ENCODE data around the gene POLE. TPM values are rescaled to one million over a fixed set of nuclear protein-coding genes. Genes with fewer than 3 reads are reported as not detected.
A peak's percentile ranks its signal among the peaks of the same experiment; 100 is the strongest.
"Not testable (repeated sequence)": the region's sequence is repeated elsewhere in the genome, so short reads cannot be mapped to it uniquely, and the experiment has no call there.

Gene POLE
- total RNA-seq, 4 donors from 2014 or later: 58.3 to 198 (median 84.3) TPM

- DNase-seq: no peak
- Histone ChIP-seq H3K4me1 (peaks cover 0 to 30% (median 0%) of the 10 kb centered on the region in 4 donors), H3K9me3 (no peaks in the 10 kb centered on the region), H3K27ac (no peak overlapping the region), H3K4me3 (peak overlapping the region in 2 of 4 donors; percentile 46 to 47), H3K27me3 (peaks cover 0 to 8% of the 10 kb centered on the region in 2 donors), H3K36me3 (no peaks in the 10 kb centered on the region)
- no peak for TF ChIP-seq CTCF (IDR thresholded peaks at IDR 0.05)
- no peak for TF ChIP-seq POLR2A (IDR thresholded peaks at IDR 0.05)
Observed at GRCh38 chr12:132601171-132601883, 85.8 kb downstream of the POLE start.

- peaks cover 0 to 30% (median 0%) of the 10 kb centered on the region in 4 donors for H3K4me1 ChIP-seq
- no peaks in the 10 kb centered on the region for H3K9me3 ChIP-seq
- peak overlapping the region; percentile 22 to 47 (median 35) for H3K4me3 ChIP-seq
- peak overlapping the region in 1 of 4 donors; percentile 11 for H3K27ac ChIP-seq
- H3K27me3 ChIP-seq: peaks cover 0 to 8% of the 10 kb centered on the region in 2 donors
- TF ChIP-seq POLR2A (IDR thresholded peaks at IDR 0.05) (no peak), CTCF (IDR thresholded peaks at IDR 0.05) (peak in 5 of 6 experiments; percentile 23 to 57 (median 46))
- no peaks in the 10 kb centered on the region for H3K36me3 ChIP-seq
- DNase-seq: peak; percentile 50 to 75 (median 70)
Observed at GRCh38 chr12:132600048-132601032, 86.8 kb downstream of the POLE start.

- DNase-seq, H3K9me3 ChIP-seq, H3K4me3 ChIP-seq, H3K27me3 ChIP-seq, H3K36me3 ChIP-seq, H3K27ac ChIP-seq: not testable (repeated sequence)
- peaks cover 0 to 30% (median 0%) of the 10 kb centered on the region in 4 donors for H3K4me1 ChIP-seq
Observed at GRCh38 chr12:132599502-132599901, 87.6 kb downstream of the POLE start.

GRCh38 chr12:132597333-132598316 is 89.5 kb downstream of the POLE start:
- H3K4me1 ChIP-seq: peaks cover 0 to 17% (median 0%) of the 10 kb centered on the region in 4 donors
- TF ChIP-seq POLR2A (IDR thresholded peaks at IDR 0.05) (no peak), CTCF (IDR thresholded peaks at IDR 0.05) (no peak)
- no peak overlapping the region for H3K27ac ChIP-seq
- H3K4me3 ChIP-seq: peak overlapping the region in 3 of 4 donors; percentile 24 to 44 (median 24)
- DNase-seq: no peak
- no peaks in the 10 kb centered on the region for H3K9me3 ChIP-seq
- H3K27me3 ChIP-seq: no peaks in the 10 kb centered on the region
- H3K36me3 ChIP-seq: no peaks in the 10 kb centered on the region

GRCh38 chr12:132596016-132596415 is 91.1 kb downstream of the POLE start:
- peaks cover 0 to 12% (median 0%) of the 10 kb centered on the region in 4 donors for H3K4me1 ChIP-seq
- H3K27me3 ChIP-seq: no peaks in the 10 kb centered on the region
- H3K36me3 ChIP-seq: no peaks in the 10 kb centered on the region
- no peak overlapping the region for H3K4me3 ChIP-seq
- no peaks in the 10 kb centered on the region for H3K9me3 ChIP-seq
- TF ChIP-seq CTCF (IDR thresholded peaks at IDR 0.05): no peak
- TF ChIP-seq POLR2A (IDR thresholded peaks at IDR 0.05): no peak
- no peak overlapping the region for H3K27ac ChIP-seq
- no peak for DNase-seq

Data from Peyer's patch (tissue), 4 donors.